SU-DHL-6 (cell line): ENCODE data around the gene NFIX.
"Not testable (repeated sequence)": the region's sequence is repeated elsewhere in the genome, so short reads cannot be mapped to it uniquely, and the experiment has no call there.

Experiments used
- H2AFZ ChIP-seq: fragments of 200-600 bp; sonication (generic); 2 replicates; pipeline ENCODE4 v1.6.1; 2014; ENCODE audit warnings: low read depth, mild to moderate bottlenecking, moderate library complexity, mixed read lengths, antibody characterized with exemption, low read length; ENCODE audit not compliant: severe bottlenecking
- H3F3A ChIP-seq: fragments of 200-600 bp; shearing (Covaris generic); 2 replicates; pipeline ENCODE4 v1.6.0; 2016; ENCODE audit warnings: antibody characterized with exemption, mild to moderate bottlenecking; ENCODE audit not compliant: insufficient read depth
- H3K27ac ChIP-seq: fragments of 200-600 bp; sonication (generic); 2 replicates; pipeline ENCODE4 v1.5.1; 2016; ENCODE audit warnings: low read depth, mild to moderate bottlenecking, low read length, moderate library complexity, mixed read lengths
- H3K27me3 ChIP-seq: fragments of 200-600 bp; sonication (generic), shearing (Covaris generic); 2 replicates; pipeline ENCODE4 v1.6.0; 2014; ENCODE audit warnings: mild to moderate bottlenecking, low read length
- H3K36me3 ChIP-seq: fragments of 200-600 bp; sonication (generic); 2 replicates; pipeline ENCODE4 v1.6.1; 2014; ENCODE audit warnings: mild to moderate bottlenecking, low read length, mixed read lengths
- H3K4me2 ChIP-seq: fragments of 300-600, 200-600 bp; shearing (Covaris generic), sonication (generic); 2 replicates; pipeline ENCODE4 v1.6.0; 2014; ENCODE audit warnings: low read length, low read depth, mild to moderate bottlenecking; ENCODE audit not compliant: poor library complexity, severe bottlenecking
- H3K4me3 ChIP-seq: fragments of 200-600 bp; sonication (generic); 2 replicates; pipeline ENCODE4 v1.5.1; 2014; ENCODE audit warnings: antibody characterized with exemption, low read length, mild to moderate bottlenecking, mixed read lengths; ENCODE audit not compliant: insufficient read depth, poor library complexity, severe bottlenecking
- H3K79me2 ChIP-seq: fragments of 200-600 bp; sonication (generic); 2 replicates; pipeline ENCODE4 v1.6.1; 2014; ENCODE audit warnings: mild to moderate bottlenecking, low read length, moderate library complexity; ENCODE audit not compliant: insufficient read depth
- H3K9ac ChIP-seq: fragments of 200-600 bp; sonication (generic); 2 replicates; pipeline ENCODE4 v1.7.0; 2014; ENCODE audit warnings: mild to moderate bottlenecking, low read length
- H3K9me2 ChIP-seq: fragments of 200-600 bp; sonication (generic); replicated peaks from 2 replicates; pipeline ENCODE4 v1.6.1; 2014; ENCODE audit warnings: low read length; ENCODE audit not compliant: insufficient read depth
- H3K9me3 ChIP-seq: fragments of 200-600 bp; sonication (generic); 2 replicates; pipeline ENCODE4 v1.6.1; 2014; ENCODE audit warnings: low read length, mixed read lengths; ENCODE audit not compliant: insufficient read depth
- H4K20me1 ChIP-seq: fragments of 200-600 bp; sonication (generic); 2 replicates; pipeline ENCODE4 v1.6.1; 2014; ENCODE audit warnings: low read depth, mild to moderate bottlenecking, antibody characterized with exemption, low read length, moderate library complexity, mixed read lengths
- CTCF ChIP-seq: fragments of 200-600 bp; sonication (generic); IDR thresholded peaks from one replicate; pipeline ENCODE4 v1.5.1; 2017; ENCODE audit warnings: antibody characterized with exemption, mild to moderate bottlenecking, low read length, moderate library complexity; ENCODE audit not compliant: insufficient read depth, poor library complexity, severe bottlenecking
- EZH2phosphoT487 ChIP-seq: fragments of 200-600 bp; sonication (generic), shearing (Covaris generic); conservative IDR thresholded peaks from 2 replicates; pipeline ENCODE4 v1.6.1; 2018; ENCODE audit warnings: mild to moderate bottlenecking, antibody characterized with exemption, low read length, moderate library complexity, mixed read lengths

The NFIX gene

GRCh38 chr19:12973236-12973635 lies 22.0 kb upstream of the NFIX start:
- H3K36me3 ChIP-seq = no peaks in the 10 kb centered on the region

DNA sequence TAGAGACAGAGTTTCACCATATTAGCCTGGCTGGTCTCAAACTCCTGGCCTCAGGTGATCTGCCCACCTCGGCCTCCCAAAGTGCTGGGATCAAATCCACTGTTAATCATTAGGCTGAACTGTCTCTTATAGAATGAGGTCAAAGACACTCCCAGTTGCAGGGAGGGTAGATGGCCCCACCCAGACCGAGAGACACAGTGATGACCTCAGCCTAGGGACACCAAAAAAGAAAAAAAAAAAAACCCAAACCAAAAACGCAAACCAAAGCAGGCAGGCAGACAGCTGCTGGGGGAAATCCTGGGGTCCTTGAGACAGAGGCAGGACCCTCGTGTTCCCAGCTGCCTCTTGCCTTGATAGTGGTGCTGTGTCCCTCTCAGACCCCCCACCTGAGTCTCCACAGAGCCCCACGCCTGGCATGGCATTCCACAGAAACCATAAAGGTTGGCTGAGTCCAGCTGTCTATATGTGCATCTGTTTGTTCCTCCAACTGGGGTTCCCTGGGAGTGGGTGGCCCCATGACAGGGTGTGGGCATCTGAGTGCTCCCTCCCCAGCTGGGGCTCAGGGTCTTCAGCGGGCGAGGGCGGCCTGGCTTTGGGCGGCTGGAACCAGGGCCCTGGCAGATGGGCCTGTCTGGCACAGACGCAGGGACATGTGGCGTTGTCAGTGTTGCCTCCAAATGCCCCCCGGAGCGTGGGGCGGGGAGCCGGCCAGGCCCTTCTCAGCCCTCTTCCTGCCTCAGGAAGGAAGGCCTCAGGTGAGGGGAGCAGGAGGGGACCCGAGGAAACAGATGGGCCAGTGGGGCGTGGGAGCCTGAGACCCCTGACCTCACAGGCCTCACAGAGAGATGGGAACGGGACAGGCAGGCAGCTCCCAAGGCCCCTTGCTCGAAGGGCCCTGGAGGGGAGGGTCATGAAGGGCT lies 20.7 kb upstream of the NFIX start:
- H3K79me2 ChIP-seq = no peaks in the 10 kb centered on the region
- TF ChIP-seq EZH2phosphoT487 (no peak), CTCF (no peak)
- H3K4me2 ChIP-seq = no peak overlapping the region
- H3K4me3 ChIP-seq = no peak overlapping the region
- H2AFZ ChIP-seq = no peak overlapping the region
- H3K9ac ChIP-seq = no peak overlapping the region
- H3K27ac ChIP-seq = no peak overlapping the region
- H4K20me1 ChIP-seq = no peaks in the 10 kb centered on the region
- H3K27me3 ChIP-seq = no peaks in the 10 kb centered on the region
- H3F3A ChIP-seq = no peaks in the 10 kb centered on the region
- H3K9me3 ChIP-seq = no peaks in the 10 kb centered on the region
- no peaks in the 10 kb centered on the region for H3K36me3 ChIP-seq
- no peaks in the 10 kb centered on the region for H3K9me2 ChIP-seq

More at GRCh38 chr19:12973236-12973635, 22.0 kb upstream of the NFIX start:
- Histone ChIP-seq H3K27me3 (no peaks in the 10 kb centered on the region), H4K20me1 (no peaks in the 10 kb centered on the region), H3K79me2 (no peaks in the 10 kb centered on the region), H3K9me3 (no peaks in the 10 kb centered on the region), H3K4me2 (no peak overlapping the region), H2AFZ (no peak overlapping the region), H3K9me2 (no peaks in the 10 kb centered on the region), H3K9ac (no peak overlapping the region), H3K27ac (no peak overlapping the region), H3F3A (no peaks in the 10 kb centered on the region), H3K4me3 (no peak overlapping the region)
- TF ChIP-seq EZH2phosphoT487 (no peak), CTCF (no peak)

DNA sequence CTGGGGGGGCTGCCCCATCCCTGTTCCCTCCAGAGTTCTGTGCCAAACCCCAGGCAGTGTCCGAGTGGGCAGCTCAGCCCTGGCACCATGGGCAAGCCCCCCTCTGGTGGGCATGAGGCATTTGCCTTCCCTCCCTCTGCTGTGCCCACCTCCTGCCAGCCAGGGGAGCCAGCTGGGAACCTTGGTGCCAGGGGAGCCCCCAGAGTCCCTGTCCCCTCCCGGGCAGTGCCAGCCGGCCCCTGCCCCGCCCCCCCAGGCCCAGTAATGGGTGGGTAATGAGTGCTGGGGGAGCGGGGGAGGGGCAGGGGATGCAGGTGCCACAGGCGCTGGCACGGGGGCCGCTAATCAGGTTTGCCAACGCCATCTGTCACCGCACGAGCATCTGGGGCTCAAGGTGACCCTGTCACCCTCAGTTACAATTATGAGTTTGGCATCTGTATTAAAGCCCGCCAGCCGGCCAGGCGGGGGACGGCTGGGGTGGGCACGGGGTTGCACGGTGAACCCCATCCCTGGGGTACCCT lies 20.0 kb upstream of the NFIX start:
- Histone ChIP-seq H3K79me2 (no peaks in the 10 kb centered on the region), H3K4me2 (no peak overlapping the region), H3K9ac (no peak overlapping the region), H4K20me1 (no peaks in the 10 kb centered on the region), H3K27me3 (no peaks in the 10 kb centered on the region), H2AFZ (no peak overlapping the region), H3K4me3 (no peak overlapping the region), H3K9me3 (no peaks in the 10 kb centered on the region), H3K36me3 (no peaks in the 10 kb centered on the region), H3F3A (no peaks in the 10 kb centered on the region), H3K27ac (no peak overlapping the region), H3K9me2 (no peaks in the 10 kb centered on the region)
- no peak for TF ChIP-seq CTCF
- TF ChIP-seq EZH2phosphoT487 = no peak

GRCh38 chr19:12976109-12976508 lies 19.2 kb upstream of the NFIX start:
- not testable (repeated sequence) for H4K20me1 ChIP-seq, H2AFZ ChIP-seq, H3F3A ChIP-seq, H3K79me2 ChIP-seq, H3K36me3 ChIP-seq, H3K9me3 ChIP-seq, H3K9ac ChIP-seq, H3K27ac ChIP-seq, H3K4me3 ChIP-seq, H3K4me2 ChIP-seq, H3K27me3 ChIP-seq, H3K9me2 ChIP-seq
